ENCODE results near the gene BAZ2B. TPM values are rescaled to one million over a fixed set of nuclear protein-coding genes. Genes with fewer than 3 reads are reported as not detected.
"Not testable (repeated sequence)": the region's sequence is repeated elsewhere in the genome, so short reads cannot be mapped to it uniquely, and the experiment has no call there.

Gene BAZ2B
- total RNA-seq, 1 donor from 2014 or later = 108 TPM

- not testable (repeated sequence) for DNase-seq (ENCODE audit: low spot score)
Measured at GRCh38 chr2:159535261-159535660, 81.1 kb downstream of the BAZ2B start.

- DNase-seq (ENCODE audit: low spot score) = no peak
Measured at GRCh38 chr2:159531475-159531874, 84.9 kb downstream of the BAZ2B start.

GRCh38 chr2:159526433-159526832, 89.9 kb downstream of the BAZ2B start:
- no peak for DNase-seq (ENCODE audit: low spot score)

GRCh38 chr2:159525012-159525411, 91.3 kb downstream of the BAZ2B start:
- no peak for DNase-seq (ENCODE audit: low spot score)

GRCh38 chr2:159521272-159521671, 95.1 kb downstream of the BAZ2B start:
- no peak for DNase-seq (ENCODE audit: low spot score)

GRCh38 chr2:159518321-159519005, 97.9 kb downstream of the BAZ2B start:
- DNase-seq (ENCODE audit: low spot score) = no peak

DNA sequence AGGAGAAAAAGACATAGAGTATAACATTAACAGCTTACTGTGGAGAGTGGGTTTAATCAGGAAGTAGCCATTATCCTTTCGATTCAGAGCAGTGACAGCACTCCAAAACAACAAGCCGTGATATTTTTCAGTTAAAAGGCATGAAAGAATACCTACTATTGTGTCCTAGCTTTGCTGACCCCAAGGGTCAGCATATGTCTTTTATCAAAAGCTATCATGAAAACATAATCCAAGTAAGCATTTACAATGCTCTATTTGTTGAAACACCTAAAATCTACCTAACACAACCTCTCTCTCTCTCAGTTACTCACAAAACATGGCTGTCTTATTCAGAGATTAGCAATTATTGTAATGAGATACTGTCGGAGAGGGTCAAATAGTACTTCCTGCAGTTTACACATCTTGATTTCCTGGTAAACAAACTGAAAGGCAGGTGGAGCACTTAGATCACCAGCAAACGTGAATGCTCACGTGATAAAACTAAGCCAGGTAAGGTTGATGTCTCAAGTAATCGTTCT, 100.0 kb downstream of the BAZ2B start:
- DNase-seq (ENCODE audit: low spot score) = peak; percentile 47

DNA sequence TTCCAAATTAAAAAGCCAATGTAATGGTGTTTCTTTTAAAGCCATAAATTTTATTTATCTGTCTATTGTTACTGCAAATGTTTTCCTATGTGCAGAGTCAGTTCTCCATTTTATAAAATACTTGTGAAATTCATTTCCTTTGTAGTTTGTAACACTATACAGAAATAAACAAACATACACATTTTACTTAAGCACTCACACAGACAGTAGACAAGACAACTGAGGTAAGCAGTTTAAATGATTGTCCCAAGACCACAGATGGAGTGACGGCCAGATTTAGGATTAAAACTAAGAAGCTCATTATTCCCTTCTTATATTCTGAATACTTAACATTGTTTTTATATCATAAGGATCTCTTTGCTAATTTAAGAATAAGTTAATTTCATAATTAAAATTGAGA, 100.9 kb downstream of the BAZ2B start:
- DNase-seq (ENCODE audit: low spot score) = no peak

DNA sequence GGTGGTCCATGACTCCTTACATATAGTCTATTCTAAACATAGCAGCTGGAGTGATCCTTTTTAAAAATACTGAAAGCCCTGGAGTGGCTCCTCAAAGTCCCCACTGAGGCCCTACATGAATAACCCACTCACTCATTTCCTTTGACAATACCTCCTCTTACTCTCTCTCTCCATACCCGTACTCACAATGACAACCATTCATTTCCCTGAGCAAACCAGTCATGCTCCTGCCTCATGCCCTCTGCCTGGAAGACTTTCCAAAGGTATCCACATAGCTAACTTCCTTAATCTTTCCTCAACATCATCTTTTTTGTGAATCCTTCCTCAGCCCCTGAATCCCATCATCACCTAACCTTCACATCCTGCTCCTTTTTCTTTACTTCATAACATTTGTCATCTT, 102.6 kb downstream of the BAZ2B start:
- DNase-seq (ENCODE audit: low spot score) = no peak

GRCh38 chr2:159508140-159508539, 108.2 kb downstream of the BAZ2B start:
- DNase-seq (ENCODE audit: low spot score) = no peak

DNA sequence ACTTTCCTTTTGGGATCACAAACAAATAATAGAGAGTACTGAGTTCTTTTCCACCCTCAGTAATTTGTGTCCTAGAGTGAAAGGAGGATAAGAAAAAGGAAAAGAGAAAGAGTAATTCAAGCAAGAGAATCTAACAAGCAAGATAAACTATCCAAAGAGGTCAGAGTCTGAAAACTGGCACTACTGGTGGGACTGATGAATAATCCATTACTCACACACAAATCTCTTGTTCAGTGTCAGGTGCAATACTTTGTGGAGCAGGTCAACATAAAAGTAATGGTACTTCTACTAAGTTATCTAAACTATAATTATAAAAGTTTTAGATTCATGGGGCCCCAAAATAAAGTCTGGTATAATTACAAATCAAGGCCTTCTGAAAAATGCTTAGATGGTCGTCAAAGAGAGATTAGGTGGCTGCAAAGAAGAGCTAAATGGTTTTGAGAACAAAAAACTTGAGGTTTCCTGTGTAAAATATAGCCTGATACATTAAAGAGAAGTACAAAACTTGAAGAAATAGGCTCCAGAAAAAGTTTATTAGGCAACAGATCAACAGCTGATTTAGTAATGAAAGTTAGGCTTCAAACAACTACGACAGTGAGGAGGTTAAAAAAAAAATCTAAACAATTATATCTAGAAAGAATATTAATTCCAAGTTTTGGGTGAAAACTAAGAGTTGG, 109.4 kb downstream of the BAZ2B start:
- DNase-seq (ENCODE audit: low spot score) = no peak

GRCh38 chr2:159506202-159506601, 110.1 kb downstream of the BAZ2B start:
- DNase-seq (ENCODE audit: low spot score) = no peak

GRCh38 chr2:159505196-159505595, 111.2 kb downstream of the BAZ2B start:
- DNase-seq (ENCODE audit: low spot score) = no peak

- DNase-seq (ENCODE audit: low spot score) = no peak
Measured at GRCh38 chr2:159501743-159502142, 114.6 kb downstream of the BAZ2B start.

DNA sequence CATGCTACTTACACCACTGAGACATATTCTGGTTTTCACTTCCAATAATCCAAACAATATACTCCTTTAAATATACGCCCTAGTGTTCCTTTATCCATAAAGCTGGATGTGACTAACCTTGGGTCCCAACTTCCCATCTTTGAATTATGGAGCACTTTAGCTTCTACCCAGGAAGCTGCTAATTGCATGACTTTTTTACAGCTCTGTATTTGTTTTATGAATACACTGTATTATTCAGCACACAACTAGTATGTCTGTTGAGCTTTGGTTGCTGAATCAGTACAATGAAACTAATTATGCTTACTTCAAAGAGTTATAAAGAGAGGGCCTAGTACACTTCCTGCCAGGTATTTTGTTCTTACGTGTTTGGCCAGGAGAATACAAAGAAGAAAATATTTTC, 118.5 kb downstream of the BAZ2B start:
- no peak for DNase-seq (ENCODE audit: low spot score)

DNA sequence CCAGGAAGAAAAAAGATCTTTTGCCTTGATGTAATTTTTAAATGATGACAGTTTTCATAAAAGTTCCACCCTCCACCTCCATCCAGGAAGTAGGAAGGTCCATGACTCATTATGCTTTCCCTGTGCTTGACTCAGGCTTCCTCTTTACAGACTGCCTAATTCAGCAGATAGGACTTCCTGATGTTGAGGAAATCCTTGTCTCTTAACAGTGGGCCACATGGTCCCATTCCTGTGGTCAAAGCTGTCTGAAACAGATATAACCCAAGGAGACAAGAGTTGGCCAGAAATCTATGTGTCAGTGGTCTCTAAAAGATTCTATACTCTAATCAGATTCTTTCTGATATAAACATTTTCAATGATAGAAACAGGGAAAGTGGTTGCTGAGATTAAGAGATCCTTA, 119.1 kb downstream of the BAZ2B start:
- peak; percentile 41 for DNase-seq (ENCODE audit: low spot score)

- no peak for DNase-seq (ENCODE audit: low spot score)
Measured at GRCh38 chr2:159489476-159489875, 126.9 kb downstream of the BAZ2B start.

- DNase-seq (ENCODE audit: low spot score) = no peak
Measured at GRCh38 chr2:159484532-159484931, 131.8 kb downstream of the BAZ2B start.

DNA sequence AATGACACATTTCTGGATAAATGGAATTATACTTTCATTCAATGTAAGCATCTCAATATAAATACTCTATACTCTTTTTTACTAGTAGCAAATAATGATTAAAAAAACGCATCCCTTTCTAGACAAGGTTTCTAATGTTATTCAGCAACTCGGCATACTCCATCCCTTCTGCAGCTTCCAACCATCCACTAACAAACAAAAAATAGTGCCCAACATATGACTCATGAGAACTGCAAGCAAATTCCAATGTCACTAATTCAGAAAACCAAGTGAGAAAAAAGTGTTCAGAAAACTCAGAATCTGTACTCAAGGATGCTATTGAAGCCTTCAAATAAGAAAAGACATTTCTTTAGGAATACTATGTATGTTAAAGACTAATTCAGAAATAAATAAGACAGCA, 140.0 kb downstream of the BAZ2B start:
- DNase-seq (ENCODE audit: low spot score) = no peak

- DNase-seq (ENCODE audit: low spot score) = no peak
Measured at GRCh38 chr2:159475793-159476192, 140.6 kb downstream of the BAZ2B start.

DNA sequence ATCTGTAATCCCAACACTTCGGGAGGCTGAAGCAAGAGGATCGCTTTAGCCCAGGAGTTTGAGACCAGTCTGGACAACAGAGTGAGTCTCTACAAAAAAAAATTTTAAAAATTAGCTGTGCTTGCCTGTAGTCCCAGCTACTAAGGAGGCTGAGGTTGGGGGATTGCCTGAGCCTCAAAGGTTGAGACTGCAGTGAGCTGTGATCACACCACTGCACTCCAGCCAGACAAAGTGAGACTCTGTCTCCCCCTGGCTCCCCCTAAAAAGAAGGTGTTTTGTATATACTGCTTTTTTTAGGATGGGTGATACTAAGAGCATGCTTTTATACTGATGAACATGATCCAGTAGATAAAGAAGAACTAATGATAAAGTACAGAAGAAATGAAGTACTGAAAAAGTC, 145.0 kb downstream of the BAZ2B start:
- DNase-seq (ENCODE audit: low spot score) = no peak

- no peak for DNase-seq (ENCODE audit: low spot score)
Measured at GRCh38 chr2:159468257-159468656, 148.1 kb downstream of the BAZ2B start.

DNA sequence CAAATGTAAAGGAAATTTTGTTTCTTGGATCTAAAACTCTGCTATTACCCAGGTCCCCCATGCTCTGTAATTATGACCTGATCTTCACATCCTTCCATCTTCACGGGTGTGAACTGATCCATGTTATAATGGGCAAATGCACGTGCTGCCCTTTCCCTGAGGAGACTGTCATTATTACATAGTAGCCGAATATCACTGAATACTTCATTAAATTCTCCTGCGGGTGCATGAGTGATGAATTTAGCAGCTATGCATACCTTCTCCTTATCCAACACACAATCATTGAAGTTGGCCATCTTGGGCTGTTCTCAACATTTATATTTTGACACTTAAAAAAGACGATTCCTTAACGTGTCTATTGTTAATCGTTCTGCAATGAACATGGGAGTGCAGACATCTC, 153.4 kb downstream of the BAZ2B start:
- no peak for DNase-seq (ENCODE audit: low spot score)
